SK-N-SH treated with all-trans-retinoic acid at 6 μM for 48 hours (cell line): Measurements from ENCODE around the gene WRAP73.

ENCODE experiments used
- ATAC-seq: fragments of 200-7000 bp; cut with Tn5 transposase; 3 replicates; pipeline ENCODE4 v1.9.1; 2020; ENCODE audit warnings: mild to moderate bottlenecking, moderate library complexity
- ARNTL ChIP-seq: fragments of 450-650 bp; formaldehyde crosslinking; IDR thresholded peaks from 2 replicates; pipeline ENCODE4 v1.5.0; 2020; ENCODE audit warnings: low read depth, mild to moderate bottlenecking, moderate library complexity, borderline replicate concordance
- BACH2 ChIP-seq: fragments of 250-450 bp; sonication (Bioruptor Pico); IDR thresholded peaks from 2 replicates; pipeline ENCODE4 v1.9.0; 2021; ENCODE audit warnings: mild to moderate bottlenecking, borderline replicate concordance
- CSDC2 ChIP-seq: fragments of 250-450 bp; sonication (Bioruptor Pico); IDR thresholded peaks from 2 replicates; pipeline ENCODE4 v1.5.0; 2020; ENCODE audit warnings: mild to moderate bottlenecking, moderate library complexity
- ESRRG ChIP-seq: fragments of 250-450 bp; sonication (Bioruptor Pico); IDR thresholded peaks from 2 replicates; pipeline ENCODE4 v1.6.1; 2021; ENCODE audit warnings: mild to moderate bottlenecking
- GLIS3 ChIP-seq: fragments of 250-450 bp; sonication (Bioruptor Pico); IDR thresholded peaks from 2 replicates; pipeline ENCODE4 v1.5.0; 2020; ENCODE audit warnings: mild to moderate bottlenecking, moderate library complexity
- OSR1 ChIP-seq: fragments of 250-450 bp; sonication (Bioruptor Pico); IDR thresholded peaks from 2 replicates; pipeline ENCODE4 v1.8.0; 2022; ENCODE audit warnings: moderate library complexity, mild to moderate bottlenecking, inconsistent platforms
- RARB ChIP-seq: fragments of 250-450 bp; sonication (Bioruptor Pico); IDR thresholded peaks from 2 replicates; pipeline ENCODE4 v1.8.0; 2021; ENCODE audit warnings: mild to moderate bottlenecking, moderate library complexity
- SNAI2 ChIP-seq: fragments of 250-450 bp; sonication (Bioruptor Pico); IDR thresholded peaks from 2 replicates; pipeline ENCODE4 v1.5.0; 2020; ENCODE audit warnings: mild to moderate bottlenecking, moderate library complexity
- TCF4 ChIP-seq: fragments of 250-450 bp; sonication (Bioruptor Pico); IDR thresholded peaks from 2 replicates; pipeline ENCODE4 v1.8.0; 2021; ENCODE audit warnings: mild to moderate bottlenecking, moderate library complexity, borderline replicate concordance
- ZC3H10 ChIP-seq: fragments of 250-450 bp; sonication (Bioruptor Pico); IDR thresholded peaks from 2 replicates; pipeline ENCODE4 v1.5.1; 2021; ENCODE audit warnings: mild to moderate bottlenecking, moderate library complexity
- ZNF565 ChIP-seq: fragments of 450-650 bp; formaldehyde crosslinking; conservative IDR thresholded peaks from 2 replicates; pipeline ENCODE4 v1.5.0; 2020; ENCODE audit warnings: low read depth, mild to moderate bottlenecking, moderate library complexity
- ZNF70 ChIP-seq: fragments of 450-650 bp; formaldehyde crosslinking; IDR thresholded peaks from 2 replicates; pipeline ENCODE4 v1.5.0; 2020; ENCODE audit warnings: mild to moderate bottlenecking, moderate library complexity
- ZNF8 ChIP-seq: fragments of 450-650 bp; formaldehyde crosslinking; IDR thresholded peaks from 2 replicates; pipeline ENCODE4 v1.5.0; 2020; ENCODE audit warnings: mild to moderate bottlenecking, moderate library complexity
- TF ChIP-seq, protein P1 (sequence below): fragments of 250-450 bp; sonication (Bioruptor Pico); IDR thresholded peaks from 2 replicates; pipeline ENCODE4 v1.5.1; 2020; ENCODE audit warnings: low read depth, mild to moderate bottlenecking, moderate library complexity
- TF ChIP-seq, protein P2 (sequence below): fragments of 250-450 bp; sonication (Bioruptor Pico); IDR thresholded peaks from 2 replicates; pipeline ENCODE4 v1.8.0; 2020; ENCODE audit warnings: mild to moderate bottlenecking, moderate library complexity, borderline replicate concordance
- TF ChIP-seq, protein P3 (sequence below): fragments of 250-450 bp; sonication (Bioruptor Pico); IDR thresholded peaks from 2 replicates; pipeline ENCODE4 v1.5.1; 2021; ENCODE audit warnings: mild to moderate bottlenecking, moderate library complexity
- TF ChIP-seq, protein P4 (sequence below): fragments of 250-450 bp; sonication (Bioruptor Pico); IDR thresholded peaks from 2 replicates; pipeline ENCODE4 v1.5.0; 2020; ENCODE audit warnings: mild to moderate bottlenecking, moderate library complexity
- TF ChIP-seq, protein P5 (sequence below): fragments of 250-450 bp; sonication (Bioruptor Pico); IDR thresholded peaks from 2 replicates; pipeline ENCODE4 v1.8.0; 2021; ENCODE audit warnings: low read depth, mild to moderate bottlenecking, moderate library complexity, borderline replicate concordance

The WRAP73 gene

DNA sequence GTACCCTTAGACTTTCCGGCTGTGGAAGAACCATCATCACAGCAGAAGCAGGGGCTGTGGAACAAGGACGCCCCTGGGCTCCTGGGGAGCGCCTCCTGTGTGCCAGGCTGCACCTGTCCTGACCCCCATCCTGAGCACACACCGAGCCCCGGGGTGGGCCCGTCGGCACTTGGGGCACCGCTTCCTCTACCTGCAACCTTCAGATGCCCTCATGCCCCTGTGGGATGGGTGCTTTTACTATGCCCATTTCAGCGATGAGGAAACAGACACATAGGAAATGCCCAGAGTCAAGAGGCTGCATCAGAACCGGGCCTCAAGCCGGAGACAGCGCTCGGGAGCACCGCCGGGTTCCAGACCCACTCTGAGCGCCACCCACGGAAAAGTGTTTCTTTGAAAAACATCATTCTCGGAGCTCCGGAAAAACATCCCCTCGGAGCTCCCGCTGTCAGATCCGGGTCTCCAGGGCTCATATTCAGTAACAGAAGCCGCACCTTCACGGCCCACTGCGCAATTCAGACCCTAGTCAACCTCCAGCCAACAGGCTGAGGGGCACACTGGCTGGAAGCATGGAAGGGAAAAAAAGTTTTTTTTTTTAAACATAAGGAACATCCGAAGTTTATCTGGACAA lies 17.1 kb downstream of the WRAP73 start:
- no peak for ATAC-seq
- TF ChIP-seq, protein P1, sequence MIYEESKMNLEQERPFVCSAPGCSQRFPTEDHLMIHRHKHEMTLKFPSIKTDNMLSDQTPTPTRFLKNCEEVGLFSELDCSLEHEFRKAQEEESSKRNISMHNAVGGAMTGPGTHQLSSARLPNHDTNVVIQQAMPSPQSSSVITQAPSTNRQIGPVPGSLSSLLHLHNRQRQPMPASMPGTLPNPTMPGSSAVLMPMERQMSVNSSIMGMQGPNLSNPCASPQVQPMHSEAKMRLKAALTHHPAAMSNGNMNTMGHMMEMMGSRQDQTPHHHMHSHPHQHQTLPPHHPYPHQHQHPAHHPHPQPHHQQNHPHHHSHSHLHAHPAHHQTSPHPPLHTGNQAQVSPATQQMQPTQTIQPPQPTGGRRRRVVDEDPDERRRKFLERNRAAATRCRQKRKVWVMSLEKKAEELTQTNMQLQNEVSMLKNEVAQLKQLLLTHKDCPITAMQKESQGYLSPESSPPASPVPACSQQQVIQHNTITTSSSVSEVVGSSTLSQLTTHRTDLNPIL (CRISPR knock-in tag): no peak
- TF ChIP-seq RARB (no peak), ZNF8 (CRISPR knock-in tag) (no peak), TCF4 (CRISPR knock-in tag) (no peak)
- TF ChIP-seq, all 23 proteins: peak for 0

DNA sequence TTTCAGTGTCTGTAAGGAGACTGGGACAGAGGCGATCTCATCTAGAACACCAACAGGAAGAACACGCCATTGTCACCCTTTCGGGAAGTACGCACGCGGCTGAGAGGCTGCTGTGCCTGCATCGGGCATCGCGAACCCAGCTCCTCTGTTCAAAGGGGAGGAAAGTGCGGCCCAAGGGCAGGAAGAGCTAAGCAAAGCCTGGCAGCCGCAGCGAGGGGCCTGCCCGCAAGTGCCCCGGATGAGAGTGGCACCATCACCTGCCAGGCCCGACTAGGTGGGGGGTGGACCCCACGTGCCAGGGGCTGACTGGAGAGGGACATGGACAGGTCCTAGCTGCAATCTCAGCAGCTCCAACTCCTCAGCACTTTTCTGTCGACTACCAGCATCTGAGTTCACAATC lies 17.6 kb downstream of the WRAP73 start:
- TF ChIP-seq ZNF70 (CRISPR knock-in tag): no peak
- TF ChIP-seq, protein P1 (CRISPR knock-in tag): no peak
- no peak for TF ChIP-seq ARNTL (CRISPR knock-in tag)
- no peak for TF ChIP-seq RARB
- TF ChIP-seq GLIS3: no peak
- TF ChIP-seq, protein P2, sequence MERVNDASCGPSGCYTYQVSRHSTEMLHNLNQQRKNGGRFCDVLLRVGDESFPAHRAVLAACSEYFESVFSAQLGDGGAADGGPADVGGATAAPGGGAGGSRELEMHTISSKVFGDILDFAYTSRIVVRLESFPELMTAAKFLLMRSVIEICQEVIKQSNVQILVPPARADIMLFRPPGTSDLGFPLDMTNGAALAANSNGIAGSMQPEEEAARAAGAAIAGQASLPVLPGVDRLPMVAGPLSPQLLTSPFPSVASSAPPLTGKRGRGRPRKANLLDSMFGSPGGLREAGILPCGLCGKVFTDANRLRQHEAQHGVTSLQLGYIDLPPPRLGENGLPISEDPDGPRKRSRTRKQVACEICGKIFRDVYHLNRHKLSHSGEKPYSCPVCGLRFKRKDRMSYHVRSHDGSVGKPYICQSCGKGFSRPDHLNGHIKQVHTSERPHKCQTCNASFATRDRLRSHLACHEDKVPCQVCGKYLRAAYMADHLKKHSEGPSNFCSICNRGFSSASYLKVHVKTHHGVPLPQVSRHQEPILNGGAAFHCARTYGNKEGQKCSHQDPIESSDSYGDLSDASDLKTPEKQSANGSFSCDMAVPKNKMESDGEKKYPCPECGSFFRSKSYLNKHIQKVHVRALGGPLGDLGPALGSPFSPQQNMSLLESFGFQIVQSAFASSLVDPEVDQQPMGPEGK (CRISPR knock-in tag): no peak
- TF ChIP-seq OSR1 (CRISPR knock-in tag): no peak
- TF ChIP-seq, protein P3, sequence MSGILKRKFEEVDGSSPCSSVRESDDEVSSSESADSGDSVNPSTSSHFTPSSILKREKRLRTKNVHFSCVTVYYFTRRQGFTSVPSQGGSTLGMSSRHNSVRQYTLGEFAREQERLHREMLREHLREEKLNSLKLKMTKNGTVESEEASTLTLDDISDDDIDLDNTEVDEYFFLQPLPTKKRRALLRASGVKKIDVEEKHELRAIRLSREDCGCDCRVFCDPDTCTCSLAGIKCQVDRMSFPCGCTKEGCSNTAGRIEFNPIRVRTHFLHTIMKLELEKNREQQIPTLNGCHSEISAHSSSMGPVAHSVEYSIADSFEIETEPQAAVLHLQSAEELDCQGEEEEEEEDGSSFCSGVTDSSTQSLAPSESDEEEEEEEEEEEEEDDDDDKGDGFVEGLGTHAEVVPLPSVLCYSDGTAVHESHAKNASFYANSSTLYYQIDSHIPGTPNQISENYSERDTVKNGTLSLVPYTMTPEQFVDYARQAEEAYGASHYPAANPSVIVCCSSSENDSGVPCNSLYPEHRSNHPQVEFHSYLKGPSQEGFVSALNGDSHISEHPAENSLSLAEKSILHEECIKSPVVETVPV (CRISPR knock-in tag): no peak
- TF ChIP-seq ZNF565: no peak
- TF ChIP-seq, protein P4, sequence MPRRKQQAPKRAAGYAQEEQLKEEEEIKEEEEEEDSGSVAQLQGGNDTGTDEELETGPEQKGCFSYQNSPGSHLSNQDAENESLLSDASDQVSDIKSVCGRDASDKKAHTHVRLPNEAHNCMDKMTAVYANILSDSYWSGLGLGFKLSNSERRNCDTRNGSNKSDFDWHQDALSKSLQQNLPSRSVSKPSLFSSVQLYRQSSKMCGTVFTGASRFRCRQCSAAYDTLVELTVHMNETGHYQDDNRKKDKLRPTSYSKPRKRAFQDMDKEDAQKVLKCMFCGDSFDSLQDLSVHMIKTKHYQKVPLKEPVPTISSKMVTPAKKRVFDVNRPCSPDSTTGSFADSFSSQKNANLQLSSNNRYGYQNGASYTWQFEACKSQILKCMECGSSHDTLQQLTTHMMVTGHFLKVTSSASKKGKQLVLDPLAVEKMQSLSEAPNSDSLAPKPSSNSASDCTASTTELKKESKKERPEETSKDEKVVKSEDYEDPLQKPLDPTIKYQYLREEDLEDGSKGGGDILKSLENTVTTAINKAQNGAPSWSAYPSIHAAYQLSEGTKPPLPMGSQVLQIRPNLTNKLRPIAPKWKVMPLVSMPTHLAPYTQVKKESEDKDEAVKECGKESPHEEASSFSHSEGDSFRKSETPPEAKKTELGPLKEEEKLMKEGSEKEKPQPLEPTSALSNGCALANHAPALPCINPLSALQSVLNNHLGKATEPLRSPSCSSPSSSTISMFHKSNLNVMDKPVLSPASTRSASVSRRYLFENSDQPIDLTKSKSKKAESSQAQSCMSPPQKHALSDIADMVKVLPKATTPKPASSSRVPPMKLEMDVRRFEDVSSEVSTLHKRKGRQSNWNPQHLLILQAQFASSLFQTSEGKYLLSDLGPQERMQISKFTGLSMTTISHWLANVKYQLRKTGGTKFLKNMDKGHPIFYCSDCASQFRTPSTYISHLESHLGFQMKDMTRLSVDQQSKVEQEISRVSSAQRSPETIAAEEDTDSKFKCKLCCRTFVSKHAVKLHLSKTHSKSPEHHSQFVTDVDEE (CRISPR knock-in tag): no peak
- TF ChIP-seq SNAI2 (CRISPR knock-in tag): no peak
- TF ChIP-seq ESRRG: no peak
- no peak for TF ChIP-seq BACH2
- ATAC-seq: no peak

DNA sequence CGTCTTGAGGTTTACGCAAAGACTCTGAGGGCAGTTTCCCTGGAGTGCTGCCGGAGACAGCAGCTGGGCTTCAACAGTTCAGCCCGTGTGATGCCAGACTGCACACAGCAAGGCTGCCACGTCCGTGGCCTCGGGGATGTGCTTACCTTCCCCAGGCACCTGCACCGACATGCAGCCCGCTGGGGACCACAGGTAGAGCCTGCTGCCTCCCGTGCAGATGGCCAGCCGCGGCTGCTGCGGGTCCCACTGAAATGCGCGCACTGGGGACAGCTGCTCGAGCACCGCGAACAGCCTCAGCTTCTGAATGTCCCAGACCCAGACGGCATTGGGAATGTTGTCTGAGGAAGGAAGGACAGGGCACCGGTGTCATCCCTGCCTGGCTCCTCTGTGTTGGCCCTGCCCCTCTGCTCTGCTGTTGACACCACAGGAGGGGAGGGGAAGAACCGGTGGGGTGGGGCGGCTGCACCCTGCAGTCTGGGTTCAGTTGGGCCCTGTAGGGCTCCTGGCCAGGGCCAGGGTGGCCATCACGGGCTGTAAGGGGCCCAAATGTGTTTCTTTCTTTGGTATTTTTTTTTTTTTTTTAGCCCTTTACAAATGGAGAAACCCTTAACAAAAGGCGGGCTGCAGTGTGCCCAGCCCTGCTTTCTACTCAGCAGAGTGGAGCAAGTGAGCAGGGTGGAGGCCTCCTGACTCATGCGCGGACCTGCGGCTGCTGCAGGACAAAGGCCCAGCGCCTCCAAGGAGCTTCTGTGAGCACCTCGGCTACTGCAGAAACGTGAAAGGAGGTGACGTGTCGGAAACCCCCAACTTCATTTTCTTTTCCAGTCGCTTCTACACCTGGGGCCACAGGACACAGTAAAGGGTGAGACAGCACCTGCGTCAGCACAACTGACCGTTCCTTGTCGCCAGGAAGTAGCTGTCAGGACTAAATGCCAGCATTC lies 18.3 kb downstream of the WRAP73 start:
- ATAC-seq: no peak

More for the DNA sequence above, 18.3 kb downstream of the WRAP73 start:
- TF ChIP-seq, protein P5, sequence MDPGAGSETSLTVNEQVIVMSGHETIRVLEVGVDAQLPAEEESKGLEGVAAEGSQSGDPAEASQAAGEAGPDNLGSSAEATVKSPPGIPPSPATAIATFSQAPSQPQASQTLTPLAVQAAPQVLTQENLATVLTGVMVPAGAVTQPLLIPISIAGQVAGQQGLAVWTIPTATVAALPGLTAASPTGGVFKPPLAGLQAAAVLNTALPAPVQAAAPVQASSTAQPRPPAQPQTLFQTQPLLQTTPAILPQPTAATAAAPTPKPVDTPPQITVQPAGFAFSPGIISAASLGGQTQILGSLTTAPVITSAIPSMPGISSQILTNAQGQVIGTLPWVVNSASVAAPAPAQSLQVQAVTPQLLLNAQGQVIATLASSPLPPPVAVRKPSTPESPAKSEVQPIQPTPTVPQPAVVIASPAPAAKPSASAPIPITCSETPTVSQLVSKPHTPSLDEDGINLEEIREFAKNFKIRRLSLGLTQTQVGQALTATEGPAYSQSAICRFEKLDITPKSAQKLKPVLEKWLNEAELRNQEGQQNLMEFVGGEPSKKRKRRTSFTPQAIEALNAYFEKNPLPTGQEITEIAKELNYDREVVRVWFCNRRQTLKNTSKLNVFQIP (CRISPR knock-in tag): no peak
- TF ChIP-seq ARNTL (CRISPR knock-in tag): no peak
- TF ChIP-seq BACH2: no peak
- no peak for TF ChIP-seq ZNF565
- TF ChIP-seq CSDC2 (CRISPR knock-in tag): no peak
- no peak for TF ChIP-seq RARB
- TF ChIP-seq ESRRG: no peak
- TF ChIP-seq, protein P1 (CRISPR knock-in tag): no peak
- TF ChIP-seq ZNF8 (CRISPR knock-in tag): no peak
- TF ChIP-seq ZC3H10 (CRISPR knock-in tag): no peak
